Activated CD4-positive, alpha-beta T cell treated with anti-CD3 and anti-CD28 coated beads, Interleukin-2, amount 50 U/mL, for 24 hours (primary cell): Measurements from ENCODE around the gene LRGUK.

ENCODE experiments used
- DNase-seq, 2 donors: peaks; one replicate each; pipeline ENCODE4 v3.0.0-alpha.2; 2020; ENCODE audit warnings: low read depth in 1 of 2, low spot score in 1 of 2

The LRGUK gene

GRCh38 chr7:134297489-134297888, 170.3 kb downstream of the LRGUK start:
- no peak for DNase-seq

- DNase-seq: no peak
Observed at GRCh38 chr7:134298902-134299683, 172.0 kb downstream of the LRGUK start.

- no peak for DNase-seq
Observed at GRCh38 chr7:134300988-134301387, 173.8 kb downstream of the LRGUK start.

- no peak for DNase-seq
Observed at GRCh38 chr7:134301592-134301991, 174.5 kb downstream of the LRGUK start.

- no peak for DNase-seq
Observed at GRCh38 chr7:134302120-134302519, 175.0 kb downstream of the LRGUK start.

GRCh38 chr7:134307320-134307719, 180.2 kb downstream of the LRGUK start:
- no peak for DNase-seq

GRCh38 chr7:134308548-134308947, 181.4 kb downstream of the LRGUK start:
- DNase-seq: no peak

- no peak for DNase-seq
Observed at GRCh38 chr7:134311807-134312206, 184.7 kb downstream of the LRGUK start.

- no peak for DNase-seq
Observed at GRCh38 chr7:134312717-134313116, 185.6 kb downstream of the LRGUK start.

GRCh38 chr7:134313543-134313942, 186.4 kb downstream of the LRGUK start:
- no peak for DNase-seq
